AG04449 (cell line): ENCODE measurements around the gene CGREF1.

Experiments used
- CTCF ChIA-PET: fragments of 350-600 bp; formaldehyde crosslinking; extraction: SDS; loops from one replicate; lab custom pipeline; 2021; ENCODE audit warnings: antibody characterized with exemption; lab: Yijun Ruan, JAX
- POLR2A ChIA-PET: fragments of 400-600, 350-600 bp; formaldehyde crosslinking; extraction: SDS; loops from one replicate; lab custom pipeline; 2020; ENCODE audit warnings: antibody characterized with exemption, inconsistent platforms; lab: Yijun Ruan, JAX
- DNase-seq: peaks from one replicate; pipeline ENCODE4 v3.0.0-alpha.2; 2010; ENCODE audit warnings: low read depth, low spot score
- H3K4me3 ChIP-seq: 2 replicates; pipeline ENCODE4 v1.5.1; 2011; ENCODE audit warnings: low read depth, mild to moderate bottlenecking, control low read depth, low read length
- CTCF ChIP-seq: IDR thresholded peaks from one replicate; pipeline ENCODE4 v1.5.1; 2011; ENCODE audit warnings: mild to moderate bottlenecking, moderate library complexity, low read length, control low read depth, inconsistent platforms; ENCODE audit not compliant: insufficient read depth; ENCODE audit errors: missing control alignments

CGREF1 gene

GRCh38 chr2:27093430-27094352 is 25.2 kb downstream of the CGREF1 start:
- ChIA-PET POLR2A (interaction anchor here (0.6 kb wide), 1 partner anchor 11 kb away, joined by 3 read pairs; no protein-coding TSS in a partner anchor), CTCF (interaction anchor here (0.8 to 4.0 kb wide), 9 partner anchors 9 to 209 kb away, joined by 3 to 33 read pairs (median 7); no protein-coding TSS in a partner anchor)
- no peak overlapping the region for H3K4me3 ChIP-seq
- no peak for TF ChIP-seq CTCF
- DNase-seq = no peak

GRCh38 chr2:27092696-27093429 is 26.1 kb downstream of the CGREF1 start:
- DNase-seq = no peak
- POLR2A ChIA-PET = interaction anchor here (0.6 kb wide), 1 partner anchor 10 kb away, joined by 3 read pairs; no protein-coding TSS in a partner anchor
- CTCF ChIA-PET = interaction anchor here (1.0 to 4.0 kb wide), 11 partner anchors 10 to 210 kb away, joined by 3 to 33 read pairs (median 7); partner anchors contain the start of gene EMILIN1
- no peak for TF ChIP-seq CTCF
- H3K4me3 ChIP-seq = no peak overlapping the region

- H3K4me3 ChIP-seq = no peak overlapping the region
- ChIA-PET CTCF (interaction anchor here (0.7 to 4.0 kb wide), 8 partner anchors 9 to 211 kb away, joined by 3 to 33 read pairs (median 11); partner anchors contain the start of gene EMILIN1), POLR2A (no interaction called here)
- TF ChIP-seq CTCF = no peak
- no peak for DNase-seq
Measured at GRCh38 chr2:27091746-27092695, 26.9 kb downstream of the CGREF1 start.

- DNase-seq = no peak
- TF ChIP-seq CTCF = no peak
- CTCF ChIA-PET = interaction anchor here (0.7 to 10.3 kb wide), 12 partner anchors 7 to 214 kb away, joined by 3 to 73 read pairs (median 4); partner anchors contain the start of genes EMILIN1 and TRIM54
- POLR2A ChIA-PET = interaction anchor here (1.1 kb wide), 1 partner anchor 9 kb away, joined by 3 read pairs; no protein-coding TSS in a partner anchor
- no peak overlapping the region for H3K4me3 ChIP-seq
Measured at GRCh38 chr2:27089111-27089954, 29.6 kb downstream of the CGREF1 start.

- ChIA-PET POLR2A (interaction anchor here (2.6 kb wide), 1 partner anchor 38 kb away, joined by 18 read pairs; the partner anchor contains the start of gene AGBL5), CTCF (interaction anchor here (0.7 to 10.3 kb wide), 13 partner anchors 8 to 214 kb away, joined by 3 to 73 read pairs (median 4); partner anchors contain the start of gene TRIM54)
Measured at GRCh38 chr2:27088634-27089033, 30.3 kb downstream of the CGREF1 start.

More at GRCh38 chr2:27088634-27089033, 30.3 kb downstream of the CGREF1 start:
- no peak overlapping the region for H3K4me3 ChIP-seq
- DNase-seq = no peak
- TF ChIP-seq CTCF = no peak
